Spinal cord (tissue), 10 donors: ENCODE measurements around the gene CRY2. TPM values are rescaled to one million over a fixed set of nuclear protein-coding genes. Genes with fewer than 3 reads are reported as not detected.
A peak's percentile ranks its signal among the peaks of the same experiment; 100 is the strongest.
"Not testable (repeated sequence)": the region's sequence is repeated elsewhere in the genome, so short reads cannot be mapped to it uniquely, and the experiment has no call there.

Experiments used
- DNase-seq, 6 donors: peaks; one replicate each; pipeline versions ENCODE4 v3.0.0 to v3.0.0-alpha.2; 2013 to 2015; ENCODE audit warnings: low spot score in 6 of 6, low read depth in 4 of 6
- H3K27ac ChIP-seq: one replicate; pipeline ENCODE4 v1.5.1; 2013; ENCODE audit warnings: low read depth, low read length, control low read depth
- H3K27me3 ChIP-seq: one replicate; pipeline ENCODE4 v1.6.1; 2013; ENCODE audit warnings: low read length; ENCODE audit not compliant: control insufficient read depth, insufficient read depth
- H3K36me3 ChIP-seq: one replicate; pipeline ENCODE4 v1.6.1; 2013; ENCODE audit warnings: low read length; ENCODE audit not compliant: control insufficient read depth, insufficient read depth
- H3K4me1 ChIP-seq: one replicate; pipeline ENCODE4 v1.6.1; 2013; ENCODE audit warnings: low read length; ENCODE audit not compliant: control insufficient read depth, insufficient read depth
- H3K4me3 ChIP-seq: one replicate; pipeline ENCODE4 v1.5.1; 2013; ENCODE audit warnings: low read depth, low read length, control low read depth
- H3K9me3 ChIP-seq: one replicate; pipeline ENCODE4 v1.6.1; 2013; ENCODE audit warnings: low read length; ENCODE audit not compliant: control insufficient read depth, insufficient read depth
- WGBS: methylation state at CpG from one replicate; pipeline ENCODE4 v1.1.5; 2013; ENCODE audit warnings: missing lambda C conversion rate; ENCODE audit not compliant: insufficient coverage; 5-methylcytosine and 5-hydroxymethylcytosine counted together
- polyA plus RNA-seq, 2 donors: library from polyadenylated mRNA; unstranded; fragments of 120-200 nt; gene quantifications; one replicate each; pipeline ENCODE4 v1.2.1, GENCODE V29; 2013; ENCODE audit not compliant: insufficient read length in 2 of 2
- total RNA-seq, 2 donors: library from RNA; depleted of rRNA in 1 of 2; stranded (reverse); fragments of 120-200 nt in 1 of 2; fragments of >200 nt in 1 of 2; gene quantifications; one replicate each; pipeline versions ENCODE4 v1.2.3 to v1.2.4, GENCODE V29; 2013 to 2014
- donor health status: healthy.

CRY2 gene
- total and polyA plus RNA-seq, 4 donors, result 38.9 to 45.2 (median 41.7) TPM

DNA sequence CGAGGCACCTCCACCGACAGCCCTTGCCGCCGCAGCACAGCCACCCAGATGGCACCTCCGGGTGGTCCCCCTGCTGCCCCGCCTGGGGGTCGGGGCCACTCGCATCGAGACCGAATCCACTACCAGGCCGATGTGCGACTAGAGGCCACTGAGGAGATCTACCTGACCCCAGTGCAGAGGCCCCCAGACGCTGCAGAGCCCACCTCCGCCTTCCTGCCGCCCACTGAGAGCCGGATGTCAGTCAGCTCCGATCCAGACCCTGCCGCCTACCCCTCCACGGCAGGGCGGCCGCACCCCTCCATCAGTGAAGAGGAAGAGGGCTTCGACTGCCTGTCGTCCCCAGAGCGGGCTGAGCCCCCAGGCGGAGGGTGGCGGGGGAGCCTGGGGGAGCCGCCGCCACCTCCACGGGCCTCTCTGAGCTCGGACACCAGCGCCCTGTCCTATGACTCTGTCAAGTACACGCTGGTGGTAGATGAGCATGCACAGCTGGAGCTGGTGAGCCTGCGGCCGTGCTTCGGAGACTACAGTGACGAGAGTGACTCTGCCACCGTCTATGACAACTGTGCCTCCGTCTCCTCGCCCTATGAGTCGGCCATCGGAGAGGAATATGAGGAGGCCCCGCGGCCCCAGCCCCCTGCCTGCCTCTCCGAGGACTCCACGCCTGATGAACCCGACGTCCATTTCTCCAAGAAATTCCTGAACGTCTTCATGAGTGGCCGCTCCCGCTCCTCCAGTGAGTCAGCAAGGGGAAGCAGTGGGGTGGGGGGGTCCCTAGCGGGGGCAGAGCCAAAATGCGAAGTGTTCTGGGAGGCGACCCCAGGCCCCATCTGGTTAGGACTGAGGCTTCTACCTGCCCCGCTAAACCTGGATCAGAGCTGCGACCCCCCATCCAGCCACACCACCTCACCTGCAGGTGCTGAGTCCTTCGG, 55.4 kb downstream of the CRY2 start:
- DNase-seq, result no peak
- peak overlapping the region; percentile 90 for H3K27ac ChIP-seq
- H3K4me3 ChIP-seq, result no peak overlapping the region
- no peaks in the 10 kb centered on the region for H3K27me3 ChIP-seq
- H3K36me3 ChIP-seq, result peaks cover 81% of the 10 kb centered on the region
- peaks cover 71% of the 10 kb centered on the region for H3K4me1 ChIP-seq
- WGBS, result 88% methylated on average over 51 of the region's 56 CpGs
- H3K9me3 ChIP-seq, result no peaks in the 10 kb centered on the region

DNA sequence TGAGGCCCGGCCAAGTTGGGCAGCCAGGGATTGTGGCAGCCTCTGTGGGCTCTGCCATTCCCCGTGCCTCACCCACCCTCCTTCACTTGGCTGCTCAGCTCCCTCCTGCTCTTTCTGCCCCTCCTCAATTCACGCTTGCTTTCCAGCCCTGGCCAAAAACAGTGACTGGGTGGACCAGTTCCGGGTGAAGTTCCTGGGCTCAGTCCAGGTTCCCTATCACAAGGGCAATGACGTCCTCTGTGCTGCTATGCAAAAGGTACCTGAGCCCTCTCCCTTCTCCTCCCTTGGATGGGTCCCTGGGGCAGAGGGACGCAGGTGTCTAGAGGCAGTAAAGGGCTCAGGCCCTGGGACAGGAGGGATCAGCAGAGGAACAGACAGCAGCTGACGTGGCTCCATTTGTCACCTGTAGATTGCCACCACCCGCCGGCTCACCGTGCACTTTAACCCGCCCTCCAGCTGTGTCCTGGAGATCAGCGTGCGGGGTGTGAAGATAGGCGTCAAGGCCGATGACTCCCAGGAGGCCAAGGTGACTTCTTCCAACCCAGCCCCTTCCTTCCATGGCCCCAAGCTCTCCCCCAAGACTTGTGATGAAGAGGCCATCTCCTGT, 57.1 kb downstream of the CRY2 start:
- no peaks in the 10 kb centered on the region for H3K27me3 ChIP-seq
- no peaks in the 10 kb centered on the region for H3K9me3 ChIP-seq
- H3K4me3 ChIP-seq, result no peak overlapping the region
- no peak for DNase-seq
- peaks cover 72% of the 10 kb centered on the region for H3K4me1 ChIP-seq
- H3K27ac ChIP-seq, result no peak overlapping the region
- H3K36me3 ChIP-seq, result peaks cover 86% of the 10 kb centered on the region
- WGBS, result 82% methylated on average over 15 of the region's 15 CpGs

DNA sequence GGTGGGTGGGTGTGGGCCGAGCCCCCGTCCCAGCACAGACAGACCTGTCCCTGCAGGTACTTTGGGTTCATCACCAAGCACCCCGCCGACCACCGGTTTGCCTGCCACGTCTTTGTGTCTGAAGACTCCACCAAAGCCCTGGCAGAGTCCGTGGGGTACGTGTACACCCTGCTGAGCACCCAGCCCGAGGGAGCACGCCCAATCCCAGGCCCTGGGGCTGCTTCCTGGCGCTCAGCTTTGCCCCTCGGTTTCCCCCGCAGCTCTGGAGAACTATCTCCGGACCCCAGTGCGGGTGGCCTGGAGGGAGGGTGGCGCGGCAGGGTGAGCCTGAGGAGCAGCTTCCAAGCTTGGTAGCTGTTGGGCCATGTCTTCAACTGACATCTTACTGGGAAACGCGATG, 57.8 kb downstream of the CRY2 start:
- Histone ChIP-seq H3K27ac (no peak overlapping the region), H3K9me3 (no peaks in the 10 kb centered on the region), H3K27me3 (no peaks in the 10 kb centered on the region), H3K4me1 (peaks cover 71% of the 10 kb centered on the region), H3K36me3 (peaks cover 93% of the 10 kb centered on the region), H3K4me3 (no peak overlapping the region)
- no peak for DNase-seq
- 94% methylated on average over 19 of the region's 19 CpGs for WGBS

- H3K4me3 ChIP-seq, H3K27me3 ChIP-seq, DNase-seq, H3K9me3 ChIP-seq, H3K27ac ChIP-seq: not testable (repeated sequence)
- Histone ChIP-seq H3K36me3 (peaks cover 94% of the 10 kb centered on the region), H3K4me1 (peaks cover 68% of the 10 kb centered on the region)
- WGBS, result 90% methylated on average over 5 of the region's 6 CpGs
Observed at GRCh38 chr11:45905576-45905975, 58.3 kb downstream of the CRY2 start.

- H3K4me1 ChIP-seq, result peaks cover 61% of the 10 kb centered on the region
Observed at GRCh38 chr11:45906096-45906682, 58.9 kb downstream of the CRY2 start.

GRCh38 chr11:45906965-45907611, 59.8 kb downstream of the CRY2 start, which contains the start of gene FREY1:
FREY1 (minus strand) TSS chr11:45907271; CDS start chr11:45907245, 26 bp downstream.
- Histone ChIP-seq H3K36me3 (peaks cover 98% of the 10 kb centered on the region), H3K4me1 (peaks cover 52% of the 10 kb centered on the region), H3K27me3 (no peaks in the 10 kb centered on the region), H3K9me3 (no peaks in the 10 kb centered on the region), H3K4me3 (no peak within 1 kb of the TSS), H3K27ac (peak within 1 kb of the TSS; percentile 57)
- WGBS, result 54% methylated on average over 18 of the region's 18 CpGs
- peak in 1 of 6 donors; percentile 24 for DNase-seq

More at GRCh38 chr11:45906096-45906682, 58.9 kb downstream of the CRY2 start:
- WGBS, result 87% methylated on average over 19 of the region's 19 CpGs
- H3K27me3 ChIP-seq, result no peaks in the 10 kb centered on the region
- DNase-seq, result no peak
- H3K9me3 ChIP-seq, result no peaks in the 10 kb centered on the region
- H3K27ac ChIP-seq, result no peak overlapping the region
- H3K36me3 ChIP-seq, result peaks cover 97% of the 10 kb centered on the region
- no peak overlapping the region for H3K4me3 ChIP-seq

- Histone ChIP-seq H3K36me3 (peaks cover 98% of the 10 kb centered on the region), H3K4me1 (peaks cover 44% of the 10 kb centered on the region), H3K4me3 (no peak overlapping the region), H3K27ac (peak overlapping the region; percentile 57), H3K9me3 (no peaks in the 10 kb centered on the region), H3K27me3 (no peaks in the 10 kb centered on the region)
- WGBS, result 66% methylated on average over 8 of the region's 8 CpGs
- peak in 2 of 6 donors; percentile 19 to 59 for DNase-seq
Observed at GRCh38 chr11:45907911-45908370, 60.7 kb downstream of the CRY2 start.

DNA sequence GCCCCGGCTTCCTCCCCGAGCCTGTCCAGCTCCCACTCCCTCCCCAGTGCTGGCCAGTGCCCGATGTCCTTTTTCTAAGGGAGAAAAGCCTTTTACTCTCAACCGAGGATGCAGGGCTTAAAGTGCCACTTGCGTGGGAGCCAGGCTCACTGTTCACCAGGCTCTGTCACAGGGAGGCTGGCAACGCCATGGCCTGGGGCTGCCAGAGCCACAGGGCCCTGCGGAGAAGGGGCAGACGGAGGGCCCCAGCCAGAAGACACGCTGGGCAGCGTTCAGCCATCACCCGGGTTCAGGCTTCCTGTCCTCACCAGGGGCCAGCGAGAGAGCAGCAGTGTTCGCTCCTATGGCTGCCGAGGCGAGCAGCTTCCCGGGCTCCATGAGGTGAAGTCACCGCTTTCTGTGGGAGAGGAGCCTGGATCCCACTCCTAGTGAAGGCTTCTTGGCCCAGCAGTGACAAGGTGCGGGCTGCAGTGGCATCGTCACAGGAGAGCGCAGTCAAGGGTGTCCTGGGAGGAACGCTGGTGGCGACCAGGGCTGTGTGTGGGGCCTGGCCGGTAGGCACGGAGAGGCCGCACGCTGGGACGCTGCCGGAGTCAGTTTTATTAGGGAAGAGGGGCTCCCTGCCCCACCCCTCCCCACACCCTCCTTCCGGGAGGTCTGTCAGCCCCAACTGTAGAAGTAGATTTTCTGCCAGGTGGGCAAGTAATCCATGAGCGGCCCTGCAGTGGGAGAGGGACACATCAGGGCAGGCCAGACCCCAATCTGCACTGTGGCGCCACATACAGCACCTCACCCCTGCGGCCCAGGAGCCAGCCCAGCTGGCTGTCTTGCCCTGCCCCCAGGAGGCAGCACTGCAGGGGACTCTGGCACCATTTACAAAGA, 62.6 kb downstream of the CRY2 start:
- peaks cover 31% of the 10 kb centered on the region for H3K4me1 ChIP-seq
- H3K27ac ChIP-seq, result no peak overlapping the region

More for the DNA sequence above, 62.6 kb downstream of the CRY2 start:
- no peaks in the 10 kb centered on the region for H3K27me3 ChIP-seq
- no peaks in the 10 kb centered on the region for H3K9me3 ChIP-seq
- WGBS, result 86% methylated on average over 24 of the region's 32 CpGs
- H3K4me3 ChIP-seq, result no peak overlapping the region
- H3K36me3 ChIP-seq, result peaks cover 98% of the 10 kb centered on the region
- DNase-seq, result no peak
